H9 (cell line): ENCODE results near the gene JMJD1C. TPM values are rescaled to one million over a fixed set of nuclear protein-coding genes. Genes with fewer than 3 reads are reported as not detected.

ENCODE experiments used
- DNase-seq: peaks from one replicate; pipeline ENCODE4 v3.0.0-alpha.2; 2017
- H2AFZ ChIP-seq: one replicate; pipeline ENCODE4 v1.6.1; 2013; ENCODE audit warnings: mild to moderate bottlenecking, low read length, control low read depth, moderate library complexity
- H2AK5ac ChIP-seq: 2 replicates; pipeline ENCODE4 v1.6.1; 2013; ENCODE audit warnings: low read length, control low read depth, mixed read lengths; ENCODE audit not compliant: insufficient read length
- H2BK120ac ChIP-seq: one replicate; pipeline ENCODE4 v1.6.1; 2013; ENCODE audit warnings: low read depth, mild to moderate bottlenecking, low read length, control low read depth, inconsistent platforms; ENCODE audit not compliant: poor library complexity, severe bottlenecking
- H2BK12ac ChIP-seq: 2 replicates; pipeline ENCODE4 v1.6.1; 2013; ENCODE audit warnings: low read length, control low read depth, mixed read lengths, low read depth; ENCODE audit not compliant: insufficient read length
- H2BK15ac ChIP-seq: 2 replicates; pipeline ENCODE4 v1.6.1; 2013; ENCODE audit warnings: low read depth, low read length, control low read depth
- H2BK20ac ChIP-seq: one replicate; pipeline ENCODE4 v1.6.1; 2013; ENCODE audit warnings: low read depth, mild to moderate bottlenecking, low read length, control low read depth, inconsistent platforms; ENCODE audit not compliant: poor library complexity, severe bottlenecking
- H2BK5ac ChIP-seq: 2 replicates; pipeline ENCODE4 v1.6.1; 2013; ENCODE audit warnings: low read length, control low read depth, mixed read lengths; ENCODE audit not compliant: insufficient read length
- H3K14ac ChIP-seq: 2 replicates; pipeline ENCODE4 v1.6.1; 2013; ENCODE audit warnings: low read length, control low read depth; ENCODE audit not compliant: insufficient read depth
- H3K18ac ChIP-seq: 2 replicates; pipeline ENCODE4 v1.6.1; 2013; ENCODE audit warnings: low read depth, mild to moderate bottlenecking, mixed read lengths, low read length, control low read depth; ENCODE audit not compliant: insufficient read length
- H3K23ac ChIP-seq: 2 replicates; pipeline ENCODE4 v1.6.1; 2013; ENCODE audit warnings: low read length, control low read depth, mixed read lengths, low read depth; ENCODE audit not compliant: insufficient read length
- H3K23me2 ChIP-seq: 2 replicates; pipeline ENCODE4 v1.6.1; 2013; ENCODE audit warnings: low read depth, mild to moderate bottlenecking, mixed read lengths, low read length, control low read depth; ENCODE audit not compliant: insufficient read length, poor library complexity, severe bottlenecking
- H3K27ac ChIP-seq: 2 replicates; pipeline ENCODE4 v1.5.1; 2013; ENCODE audit warnings: low read length, control low read depth, mixed read lengths, low read depth; ENCODE audit not compliant: insufficient read length
- H3K27me3 ChIP-seq: 2 replicates; pipeline ENCODE4 v1.6.1; 2013; ENCODE audit warnings: low read length, control low read depth, inconsistent platforms; ENCODE audit not compliant: insufficient read depth
- H3K4ac ChIP-seq: 2 replicates; pipeline ENCODE4 v1.6.1; 2013; ENCODE audit warnings: low read depth, mild to moderate bottlenecking, control low read depth, inconsistent platforms, low read length, moderate library complexity
- H3K4me1 ChIP-seq: 2 replicates; pipeline ENCODE4 v1.6.1; 2013; ENCODE audit warnings: low read length, control low read depth, inconsistent platforms; ENCODE audit not compliant: insufficient read depth
- H3K4me2 ChIP-seq: 2 replicates; pipeline ENCODE4 v1.6.1; 2013; ENCODE audit warnings: low read length, control low read depth, mixed read lengths; ENCODE audit not compliant: insufficient read length, insufficient read depth
- H3K56ac ChIP-seq: 2 replicates; pipeline ENCODE4 v1.6.1; 2013; ENCODE audit warnings: low read depth, mild to moderate bottlenecking, mixed read lengths, low read length, control low read depth; ENCODE audit not compliant: insufficient read length
- H3K79me1 ChIP-seq: 2 replicates; pipeline ENCODE4 v1.6.1; 2013; ENCODE audit warnings: low read depth, mild to moderate bottlenecking, moderate library complexity, low read length, control low read depth, inconsistent platforms; ENCODE audit not compliant: insufficient read depth, poor library complexity, severe bottlenecking
- H3K79me2 ChIP-seq: 2 replicates; pipeline ENCODE4 v1.6.1; 2013; ENCODE audit warnings: low read length, control low read depth, inconsistent platforms; ENCODE audit not compliant: insufficient read depth
- H3K9ac ChIP-seq: 2 replicates; pipeline ENCODE4 v1.6.1; 2013; ENCODE audit warnings: low read length, control low read depth, mixed read lengths; ENCODE audit not compliant: insufficient read length; ENCODE audit errors: extremely low read depth
- H3K9me3 ChIP-seq: one replicate; pipeline ENCODE4 v1.6.1; 2013; ENCODE audit warnings: low read depth, low read length, inconsistent platforms; ENCODE audit not compliant: control insufficient read depth
- H3T11ph ChIP-seq: one replicate; pipeline ENCODE4 v1.6.1; 2013; ENCODE audit warnings: mild to moderate bottlenecking, low read length, control low read depth, inconsistent platforms
- H4K20me1 ChIP-seq: one replicate; pipeline ENCODE4 v1.6.1; 2013; ENCODE audit not compliant: control insufficient read depth, insufficient read length, insufficient read depth
- H4K5ac ChIP-seq: 2 replicates; pipeline ENCODE4 v1.6.1; 2013; ENCODE audit warnings: low read depth, mild to moderate bottlenecking, mixed read lengths, low read length, control low read depth; ENCODE audit not compliant: insufficient read length
- H4K8ac ChIP-seq: replicated peaks from 2 replicates; pipeline ENCODE4 v1.6.1; 2013; ENCODE audit warnings: low read length, control low read depth, mixed read lengths, low read depth; ENCODE audit not compliant: insufficient read length
- H4K91ac ChIP-seq: 2 replicates; pipeline ENCODE4 v1.6.1; 2013; ENCODE audit warnings: low read depth, mild to moderate bottlenecking, moderate library complexity, mixed read lengths, low read length, control low read depth; ENCODE audit not compliant: insufficient read length
- H3K27ac Mint-ChIP-seq, 3 experiments: 2 replicates in 2 of 3; 3 replicates in 1 of 3; pipeline ENCODE4 v1.8.0; 2020 to 2021; ENCODE audit warnings: mixed read lengths in 3 of 3, mild to moderate bottlenecking in 1 of 3, moderate library complexity in 1 of 3
- H3K27me3 Mint-ChIP-seq: 2 replicates; pipeline ENCODE4 v1.8.0; 2021; ENCODE audit warnings: low read depth, mild to moderate bottlenecking, moderate library complexity, mixed read lengths
- H3K36me3 Mint-ChIP-seq, 3 experiments: 2 replicates in 2 of 3; 3 replicates in 1 of 3; pipeline ENCODE4 v1.8.0; 2020 to 2021; ENCODE audit warnings: low read depth in 3 of 3, mixed read lengths in 3 of 3; ENCODE audit not compliant: insufficient read depth in 1 of 3
- H3K4me1 Mint-ChIP-seq, 2 experiments: 2 replicates each; pipeline ENCODE4 v1.8.0; 2020; ENCODE audit warnings: mixed read lengths in 2 of 2
- H3K4me3 Mint-ChIP-seq, 2 experiments: 2 replicates in 1 of 2; 3 replicates in 1 of 2; pipeline ENCODE4 v1.8.0; 2020 to 2021; ENCODE audit warnings: mild to moderate bottlenecking in 2 of 2, mixed read lengths in 2 of 2, moderate library complexity in 1 of 2
- H3K9me3 Mint-ChIP-seq, 2 experiments: 2 replicates in 1 of 2; 3 replicates in 1 of 2; pipeline ENCODE4 v1.8.0; 2020; ENCODE audit warnings: mild to moderate bottlenecking in 2 of 2, mixed read lengths in 2 of 2, moderate library complexity in 1 of 2
- WGBS: extraction: QIAGEN DNeasy Blood & Tissue Kit; methylation state at CpG from one replicate; pipeline ENCODE4 v1.1.7; 2013; ENCODE audit warnings: missing lambda C conversion rate, low lambda C conversion rate, mixed read lengths; ENCODE audit not compliant: insufficient read length; ENCODE audit errors: extremely low coverage; 5-methylcytosine and 5-hydroxymethylcytosine counted together
- total RNA-seq: library from RNA; stranded (reverse); gene quantifications from 2 replicates; pipeline ENCODE4 v1.2.1, GENCODE V29; 2021
- TF ChIP-seq, protein P1 (sequence below): fragments of 200-600 bp; sonication (generic); conservative IDR thresholded peaks from 3 replicates; pipeline ENCODE4 v1.8.0; 2021; ENCODE audit warnings: antibody characterized with exemption, mild to moderate bottlenecking

JMJD1C gene
- total RNA-seq, 1 experiment from 2014 or later = 200 TPM

DNA sequence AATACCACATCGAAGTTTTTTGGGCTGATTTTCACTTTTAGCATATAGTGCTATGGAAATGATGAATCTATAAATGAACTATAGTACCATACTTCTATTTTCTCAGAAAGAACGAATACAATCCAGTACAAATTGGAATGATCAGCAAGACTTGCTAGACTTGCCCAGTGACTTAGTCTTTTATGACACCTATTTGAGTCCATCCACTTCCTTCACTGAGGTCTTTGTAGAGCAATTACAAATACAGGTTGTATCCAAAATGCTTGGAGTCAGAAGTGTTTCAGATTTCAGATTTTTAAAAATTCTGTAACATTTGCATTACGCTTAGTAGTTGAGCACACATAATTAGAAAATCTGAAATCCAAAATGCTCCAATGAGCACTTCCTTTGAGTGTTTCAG lies 228.4 kb downstream of the JMJD1C start:
- Histone ChIP-seq H4K8ac (no peak overlapping the region), H4K5ac (no peak overlapping the region), H3K79me2 (peaks cover 61% of the 10 kb centered on the region), H2AFZ (no peak overlapping the region), H3K4ac (no peak overlapping the region), H2AK5ac (no peak overlapping the region), H2BK5ac (no peak overlapping the region), H3K18ac (no peak overlapping the region), H3K9ac (no peak overlapping the region), H3K23ac (no peak overlapping the region), H2BK15ac (no peak overlapping the region), H2BK120ac (no peak overlapping the region), H3K27ac (no peak overlapping the region), H4K20me1 (no peaks in the 10 kb centered on the region), H3K14ac (no peak overlapping the region), H2BK20ac (no peak overlapping the region), H3K27me3 (no peaks in the 10 kb centered on the region), H3T11ph (no peak overlapping the region), H3K79me1 (peaks cover 6% of the 10 kb centered on the region), H3K4me1 (no peaks in the 10 kb centered on the region; the same call in 1 of the 2 replicates), H4K91ac (no peak overlapping the region), H3K23me2 (no peaks in the 10 kb centered on the region), H3K4me2 (no peak overlapping the region), H2BK12ac (no peak overlapping the region), H3K56ac (no peak overlapping the region), H3K9me3 (no peaks in the 10 kb centered on the region)
- no peak for DNase-seq
- no peak overlapping the region for H3K4me3 Mint-ChIP-seq
- no peaks in the 10 kb centered on the region for H3K27me3 Mint-ChIP-seq
- H3K4me1 Mint-ChIP-seq = peaks cover 31 to 34% of the 10 kb centered on the region in 2 experiments
- no CpG with 5 or more reads among the region's 3 CpGs for WGBS
- TF ChIP-seq, protein P1, sequence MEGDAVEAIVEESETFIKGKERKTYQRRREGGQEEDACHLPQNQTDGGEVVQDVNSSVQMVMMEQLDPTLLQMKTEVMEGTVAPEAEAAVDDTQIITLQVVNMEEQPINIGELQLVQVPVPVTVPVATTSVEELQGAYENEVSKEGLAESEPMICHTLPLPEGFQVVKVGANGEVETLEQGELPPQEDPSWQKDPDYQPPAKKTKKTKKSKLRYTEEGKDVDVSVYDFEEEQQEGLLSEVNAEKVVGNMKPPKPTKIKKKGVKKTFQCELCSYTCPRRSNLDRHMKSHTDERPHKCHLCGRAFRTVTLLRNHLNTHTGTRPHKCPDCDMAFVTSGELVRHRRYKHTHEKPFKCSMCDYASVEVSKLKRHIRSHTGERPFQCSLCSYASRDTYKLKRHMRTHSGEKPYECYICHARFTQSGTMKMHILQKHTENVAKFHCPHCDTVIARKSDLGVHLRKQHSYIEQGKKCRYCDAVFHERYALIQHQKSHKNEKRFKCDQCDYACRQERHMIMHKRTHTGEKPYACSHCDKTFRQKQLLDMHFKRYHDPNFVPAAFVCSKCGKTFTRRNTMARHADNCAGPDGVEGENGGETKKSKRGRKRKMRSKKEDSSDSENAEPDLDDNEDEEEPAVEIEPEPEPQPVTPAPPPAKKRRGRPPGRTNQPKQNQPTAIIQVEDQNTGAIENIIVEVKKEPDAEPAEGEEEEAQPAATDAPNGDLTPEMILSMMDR = no peak
- no peak overlapping the region for H3K27ac Mint-ChIP-seq
- no peaks in the 10 kb centered on the region for H3K9me3 Mint-ChIP-seq
- H3K36me3 Mint-ChIP-seq = peaks cover 0 to 4% (median under 1%) of the 10 kb centered on the region in 3 experiments; a peak in 3 of 7 replicates
